H1 (cell line): Measurements from ENCODE around the gene CNFN. TPM values are rescaled to one million over a fixed set of nuclear protein-coding genes. Genes with fewer than 3 reads are reported as not detected.

Experiments
- CTCF ChIA-PET: fragments of 300-600 bp; sonication (Branson Sonifier 250); formaldehyde crosslinking; loops from one replicate; lab custom pipeline; 2021; ENCODE audit not compliant: partially characterized antibody; lab: Charles Lee
- POLR2A ChIA-PET: fragments of 300-600 bp; sonication (Branson Sonifier 250); formaldehyde crosslinking; loops from one replicate; lab custom pipeline; 2021; ENCODE audit warnings: inconsistent platforms; ENCODE audit not compliant: partially characterized antibody; lab: Charles Lee
- DNase-seq, 2 experiments: peaks; one replicate each; pipeline versions ENCODE4 v3.0.0 to v3.0.0-alpha.2; 2010 to 2022; ENCODE audit warnings: low spot score in 2 of 2, low read depth in 1 of 2, mixed read lengths in 1 of 2
- FAIRE-seq: peaks from 2 replicates; lab custom pipeline; 2011; peaks lifted over from hg19 to GRCh38; lab: Jason Lieb, UNC
- H2AFZ ChIP-seq: 2 replicates; pipeline ENCODE4 v1.8.1; 2012; ENCODE audit warnings: low read length, inconsistent platforms
- H2AK5ac ChIP-seq: 2 replicates; pipeline ENCODE4 v1.6.1; 2013; ENCODE audit warnings: low read depth, low read length
- H2BK120ac ChIP-seq: replicated peaks from 2 replicates; pipeline ENCODE3; 2013; ENCODE audit warnings: low read depth, low read length, inconsistent platforms
- H2BK12ac ChIP-seq: 2 replicates; pipeline ENCODE4 v1.6.1; 2013; ENCODE audit warnings: low read depth, low read length
- H2BK15ac ChIP-seq: 2 replicates; pipeline ENCODE4 v1.6.1; 2013; ENCODE audit warnings: low read length
- H2BK20ac ChIP-seq: 2 replicates; pipeline ENCODE4 v1.6.1; 2013; ENCODE audit warnings: low read length
- H2BK5ac ChIP-seq: 2 replicates; pipeline ENCODE4 v1.6.1; 2013; ENCODE audit warnings: low read depth, low read length
- H3K14ac ChIP-seq: 2 replicates; pipeline ENCODE4 v1.6.1; 2013; ENCODE audit warnings: inconsistent platforms; ENCODE audit not compliant: insufficient read length
- H3K18ac ChIP-seq: 2 replicates; pipeline ENCODE4 v1.6.1; 2013; ENCODE audit warnings: low read length; ENCODE audit errors: extremely low read depth
- H3K23ac ChIP-seq: 2 replicates; pipeline ENCODE4 v1.6.1; 2013; ENCODE audit warnings: inconsistent platforms; ENCODE audit not compliant: insufficient read length
- H3K23me2 ChIP-seq: 2 replicates; pipeline ENCODE4 v1.6.1; 2013; ENCODE audit warnings: low read depth, low read length
- H3K27ac ChIP-seq: 2 replicates; pipeline ENCODE4 v1.6.1; 2011; ENCODE audit warnings: low read depth, low read length, inconsistent platforms
- H3K27me3 ChIP-seq, 4 experiments: replicated peaks in 1 of 4; 1 replicate in 1 of 4; 2 replicates in 3 of 4; pipeline versions ENCODE4 v1.6.1 to v1.8.1; 2011 to 2013; ENCODE audit warnings: low read length in 3 of 4, mild to moderate bottlenecking in 3 of 4, inconsistent platforms in 2 of 4, mixed read lengths in 2 of 4, moderate library complexity in 1 of 4; ENCODE audit not compliant: control insufficient read depth in 3 of 4, insufficient read depth in 3 of 4; ENCODE audit errors: extremely low read depth in 1 of 4
- H3K36me3 ChIP-seq, 4 experiments: 2 replicates each; pipeline versions ENCODE4 v1.6.1 to v1.8.1; 2011 to 2013; ENCODE audit warnings: mild to moderate bottlenecking in 4 of 4, low read length in 3 of 4, moderate library complexity in 2 of 4, control low read depth in 1 of 4, inconsistent platforms in 1 of 4; ENCODE audit not compliant: insufficient read depth in 4 of 4, control insufficient read depth in 2 of 4
- H3K4ac ChIP-seq: replicated peaks from 2 replicates; pipeline ENCODE3; 2013; ENCODE audit warnings: low read length, low read depth, mixed read lengths, inconsistent platforms; ENCODE audit not compliant: insufficient read length
- H3K4me1 ChIP-seq, 4 experiments: replicated peaks in 1 of 4; 1 replicate in 1 of 4; 2 replicates in 3 of 4; pipeline versions ENCODE4 v1.6.1 to v1.8.1; 2011 to 2013; ENCODE audit warnings: low read length in 3 of 4, inconsistent platforms in 2 of 4, mixed read lengths in 1 of 4; ENCODE audit not compliant: insufficient read depth in 4 of 4, control insufficient read depth in 3 of 4
- H3K4me2 ChIP-seq, 2 experiments: 2 replicates each; pipeline versions ENCODE4 v1.6.1 to v1.8.1; 2011 to 2013; ENCODE audit warnings: low read depth in 2 of 2, low read length in 2 of 2, control low read depth in 1 of 2, inconsistent platforms in 1 of 2, mild to moderate bottlenecking in 1 of 2; ENCODE audit not compliant: insufficient read depth in 1 of 2
- H3K4me3 ChIP-seq, 4 experiments: fragments of 200-600, 300-600 bp in 1 of 4; sonication (generic), shearing (Covaris generic), sonication (Bioruptor Twin) in 1 of 4; 2 replicates each; pipeline versions ENCODE4 v1.5.1 to v1.8.1; 2011 to 2016; ENCODE audit warnings: low read length in 4 of 4, low read depth in 3 of 4, control low read depth in 2 of 4, inconsistent platforms in 2 of 4, mild to moderate bottlenecking in 2 of 4, mixed read lengths in 1 of 4, moderate library complexity in 1 of 4; ENCODE audit not compliant: insufficient read depth in 2 of 4; ENCODE audit errors: extremely low read depth in 1 of 4
- H3K56ac ChIP-seq: replicated peaks from 2 replicates; pipeline ENCODE3; 2013; ENCODE audit warnings: low read depth, mild to moderate bottlenecking, mixed read lengths, low read length, inconsistent platforms; ENCODE audit not compliant: insufficient read length
- H3K79me1 ChIP-seq: 2 replicates; pipeline ENCODE4 v1.6.1; 2013; ENCODE audit warnings: low read depth, low read length, control low read depth
- H3K79me2 ChIP-seq, 2 experiments: 2 replicates each; pipeline versions ENCODE4 v1.6.1 to v1.8.1; 2012 to 2013; ENCODE audit warnings: low read length in 2 of 2, mild to moderate bottlenecking in 2 of 2, inconsistent platforms in 1 of 2; ENCODE audit not compliant: insufficient read depth in 2 of 2, control insufficient read depth in 1 of 2
- H3K9ac ChIP-seq, 4 experiments: replicated peaks in 1 of 4; 1 replicate in 1 of 4; 2 replicates in 3 of 4; pipeline versions ENCODE4 v1.6.1 to v1.8.1; 2011 to 2013; ENCODE audit warnings: low read depth in 3 of 4, low read length in 3 of 4, control low read depth in 2 of 4, mild to moderate bottlenecking in 2 of 4, moderate library complexity in 2 of 4, inconsistent platforms in 1 of 4; ENCODE audit errors: extremely low read depth in 1 of 4
- H3K9me3 ChIP-seq, 2 experiments: 2 replicates each; pipeline versions ENCODE4 v1.6.1 to v1.8.1; 2012 to 2013; ENCODE audit warnings: mild to moderate bottlenecking in 2 of 2, moderate library complexity in 2 of 2, control low read depth in 1 of 2, inconsistent platforms in 1 of 2, low read depth in 1 of 2, low read length in 1 of 2, mixed read lengths in 1 of 2; ENCODE audit not compliant: insufficient read depth in 2 of 2
- H4K20me1 ChIP-seq, 2 experiments: replicated peaks in 1 of 2; 2 replicates each; pipeline versions ENCODE3 to v1.8.1; 2011 to 2013; ENCODE audit warnings: inconsistent platforms in 2 of 2, low read length in 2 of 2, mild to moderate bottlenecking in 1 of 2; ENCODE audit not compliant: insufficient read depth in 2 of 2, control insufficient read depth in 1 of 2
- H4K5ac ChIP-seq: 2 replicates; pipeline ENCODE4 v1.6.1; 2013; ENCODE audit warnings: low read length, low read depth, mixed read lengths, inconsistent platforms; ENCODE audit not compliant: insufficient read length
- H4K8ac ChIP-seq: 2 replicates; pipeline ENCODE4 v1.8.0; 2013; ENCODE audit warnings: mild to moderate bottlenecking, moderate library complexity, low read length, inconsistent platforms; ENCODE audit not compliant: insufficient read depth; ENCODE audit errors: extremely low read depth
- H4K91ac ChIP-seq: replicated peaks from 2 replicates; pipeline ENCODE3; 2013; ENCODE audit warnings: low read length, mixed read lengths, inconsistent platforms; ENCODE audit not compliant: insufficient read length
- CTBP2 ChIP-seq: IDR thresholded peaks from 2 replicates; pipeline ENCODE4 v1.7.0; 2011; ENCODE audit warnings: borderline replicate concordance, mild to moderate bottlenecking, moderate library complexity, mixed read lengths, low read length; ENCODE audit not compliant: insufficient read depth, insufficient read length
- EP300 ChIP-seq, 2 experiments: IDR thresholded peaks; 1 replicate in 1 of 2; 2 replicates in 1 of 2; pipeline ENCODE4 v1.6.1; 2011 to 2012; ENCODE audit warnings: low read depth in 2 of 2, low read length in 2 of 2, mild to moderate bottlenecking in 2 of 2, borderline replicate concordance in 1 of 2, inconsistent platforms in 1 of 2, moderate library complexity in 1 of 2
- GTF2F1 ChIP-seq: IDR thresholded peaks from 2 replicates; pipeline ENCODE4 v1.6.1; 2012; ENCODE audit warnings: low read depth, low read length, improper control_type of control experiment, borderline replicate concordance
- JUND ChIP-seq: IDR thresholded peaks from 2 replicates; pipeline ENCODE4 v1.6.1; 2011; ENCODE audit warnings: mild to moderate bottlenecking, improper control_type of control experiment, low read length
- SUZ12 ChIP-seq: fragments of 200-600 bp; sonication (generic); IDR thresholded peaks from 2 replicates; pipeline ENCODE4 v1.6.1; 2012; ENCODE audit warnings: mild to moderate bottlenecking, inconsistent platforms, low read length, moderate library complexity, mixed read lengths
- TEAD4 ChIP-seq: IDR thresholded peaks from 2 replicates; pipeline ENCODE4 v1.6.1; 2012; ENCODE audit warnings: low read depth, low read length, inconsistent platforms, mixed read lengths
- WGBS, 2 experiments: shearing (Covaris generic) in 1 of 2; methylation state at CpG; one replicate each; pipeline versions ENCODE4 v1.1.6 to v1.1.7; 2013 to 2015; ENCODE audit warnings: low lambda C conversion rate in 2 of 2, mixed read lengths in 2 of 2, inconsistent platforms in 1 of 2, low coverage in 1 of 2, missing lambda C conversion rate in 1 of 2; ENCODE audit not compliant: insufficient replicate concordance in 2 of 2, insufficient coverage in 1 of 2, insufficient read length in 1 of 2; ENCODE audit errors: extremely low coverage in 1 of 2, missing lambda C conversion rate in 1 of 2; 5-methylcytosine and 5-hydroxymethylcytosine counted together
- polyA plus RNA-seq, 7 experiments: library from polyadenylated mRNA; depleted of rRNA in 3 of 7; stranded (reverse) in 5 of 7; unstranded in 2 of 7; fragments of >200 nt in 5 of 7; fragments of 200-250 nt in 2 of 7; gene quantifications; 1 replicate in 5 of 7; 2 replicates in 1 of 7; 4 replicates in 1 of 7; pipeline versions ENCODE4 v1.2.1 to v1.2.3, GENCODE V29; 2011 to 2013; ENCODE audit warnings: missing spikeins in 2 of 7, mixed read lengths in 2 of 7
- total RNA-seq: library from RNA; stranded (reverse); fragmentation: NEBNext Ultra II Directional; extraction: Animal tissue kit (Norgen Biotek cat#: 25700); gene quantifications from 2 replicates; pipeline ENCODE4 v1.2.1, GENCODE V29; 2021

CNFN gene
- total and polyA plus RNA-seq, 2 of the 8 experiments (the other 6 are each of a cell fraction or from before 2014, with no cell fraction given) = 8.9 to 31.5 TPM

DNA sequence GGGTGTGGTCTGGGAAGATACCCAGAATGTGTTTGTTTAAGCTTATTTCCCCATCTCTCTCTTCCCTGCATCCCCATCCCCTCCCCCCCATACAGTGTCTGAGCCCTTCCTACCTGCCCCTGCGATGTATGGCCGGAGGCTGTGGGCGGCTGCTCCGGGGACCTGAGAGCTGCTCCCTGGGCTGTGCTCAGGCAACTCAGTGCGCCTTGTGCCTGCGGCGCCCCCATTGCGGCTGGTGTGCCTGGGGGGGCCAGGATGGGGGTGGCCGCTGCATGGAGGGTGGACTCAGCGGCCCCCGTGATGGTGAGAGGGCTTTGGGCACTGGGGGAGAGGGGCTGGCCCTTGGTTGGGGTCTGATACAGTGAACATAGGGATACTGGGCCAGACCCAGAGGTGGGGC is 21.7 kb downstream of the CNFN start:
- Histone ChIP-seq H2AK5ac (no peak overlapping the region), H3K23ac (no peak overlapping the region), H3K18ac (peak overlapping the region; percentile 24; the same call in 1 of the 2 replicates), H3K79me2 (no peaks in the 10 kb centered on the region), H4K91ac (peak overlapping the region; percentile 91), H3K4me3 (no peak overlapping the region), H3K27me3 (no peaks in the 10 kb centered on the region), H4K8ac (peak overlapping the region; percentile 78), H3K23me2 (no peaks in the 10 kb centered on the region; the same call in 1 of the 2 replicates), H3K9me3 (peaks cover 0 to 6% of the 10 kb centered on the region in 2 experiments; a peak in 1 of 4 replicates), H2AFZ (no peak overlapping the region), H2BK12ac (peak overlapping the region; percentile 84; the same call in 1 of the 2 replicates), H3K36me3 (peaks cover 5 to 11% (median 6%) of the 10 kb centered on the region in 4 experiments; a peak in 7 of 8 replicates), H3K14ac (no peak overlapping the region), H3K56ac (no peak overlapping the region), H3K4me2 (no peak overlapping the region; a peak in 1 of 4 replicates), H3K79me1 (peaks cover 2% of the 10 kb centered on the region), H4K5ac (no peak overlapping the region), H2BK15ac (no peak overlapping the region), H2BK120ac (no peak overlapping the region), H2BK5ac (0 out of 2 replicates have a peak overlapping the region, but pooled peaks have one; percentile 84), H4K20me1 (no peaks in the 10 kb centered on the region), H2BK20ac (peak overlapping the region; percentile 89; the same call in 1 of the 2 replicates), H3K4ac (no peak overlapping the region), H3K27ac (no peak overlapping the region), H3K4me1 (peaks cover 7 to 29% (median 22%) of the 10 kb centered on the region in 4 experiments), H3K9ac (no peak overlapping the region)
- DNase-seq (no peak), FAIRE-seq (no peak)
- CTCF ChIA-PET = interaction anchor here (0.6 to 1.3 kb wide), 5 partner anchors 11 to 260 kb away, joined by 3 to 4 read pairs (median 3); no protein-coding TSS in a partner anchor
- POLR2A ChIA-PET = interaction anchor here (1.1 to 1.2 kb wide), 2 partner anchors 9 to 15 kb away, joined by 3 to 4 read pairs; no protein-coding TSS in a partner anchor
- TF ChIP-seq SUZ12 = no peak
- TF ChIP-seq TEAD4 = no peak
- no peak for TF ChIP-seq EP300 (IDR thresholded peaks at IDR 0.05; ENCODE audit: borderline replicate concordance in 1 of 2, low read depth in 2 of 2, low read length in 2 of 2)
- TF ChIP-seq JUND = no peak
- TF ChIP-seq GTF2F1 = no peak
- TF ChIP-seq CTBP2 = no peak
- WGBS, 2 experiments = 86% methylated on average over 11 of the region's 11 CpGs; no CpG with 5 or more reads in 1 of the 2 experiments
